22Rv1 (cell line): Measurements from ENCODE around the gene MAPK9.

Experiments used
- H3K27ac ChIP-seq: fragments of 450-650 bp; 2 replicates; pipeline ENCODE4 v1.5.1; 2017
- CTCF ChIP-seq: fragments of 450-650 bp; IDR thresholded peaks from 2 replicates; pipeline ENCODE4 v1.5.1; 2017; ENCODE audit warnings: mild to moderate bottlenecking
- ZFX ChIP-seq: fragments of 450-650 bp; IDR thresholded peaks from 2 replicates; pipeline ENCODE4 v1.6.1; 2017; ENCODE audit warnings: antibody characterized with exemption, borderline replicate concordance

The MAPK9 gene

GRCh38 chr5:180208435-180209081 lies 83.3 kb downstream of the MAPK9 start:
- no peak overlapping the region for H3K27ac ChIP-seq
- TF ChIP-seq CTCF: no peak
- no peak for TF ChIP-seq ZFX

- H3K27ac ChIP-seq: no peak overlapping the region
- TF ChIP-seq ZFX: no peak
- no peak for TF ChIP-seq CTCF
Measured at GRCh38 chr5:180208038-180208434, 83.8 kb downstream of the MAPK9 start.

- TF ChIP-seq CTCF (no peak), ZFX (no peak)
- H3K27ac ChIP-seq: no peak overlapping the region
Measured at GRCh38 chr5:180207593-180207992, 84.3 kb downstream of the MAPK9 start.

GRCh38 chr5:180206993-180207392 lies 84.9 kb downstream of the MAPK9 start:
- TF ChIP-seq ZFX (no peak), CTCF (no peak)

GRCh38 chr5:180205916-180206315 lies 86.0 kb downstream of the MAPK9 start:
- TF ChIP-seq CTCF (no peak), ZFX (no peak)
- H3K27ac ChIP-seq: no peak overlapping the region

More at GRCh38 chr5:180206993-180207392, 84.9 kb downstream of the MAPK9 start:
- H3K27ac ChIP-seq: no peak overlapping the region

GRCh38 chr5:180204276-180204819 lies 87.5 kb downstream of the MAPK9 start:
- TF ChIP-seq ZFX: no peak
- no peak for TF ChIP-seq CTCF
- no peak overlapping the region for H3K27ac ChIP-seq

- no peak overlapping the region for H3K27ac ChIP-seq
- TF ChIP-seq ZFX (no peak), CTCF (no peak)
Measured at GRCh38 chr5:180202939-180203573, 88.8 kb downstream of the MAPK9 start.
